ENCODE measurements around the gene THSD7A.

The THSD7A gene

DNA sequence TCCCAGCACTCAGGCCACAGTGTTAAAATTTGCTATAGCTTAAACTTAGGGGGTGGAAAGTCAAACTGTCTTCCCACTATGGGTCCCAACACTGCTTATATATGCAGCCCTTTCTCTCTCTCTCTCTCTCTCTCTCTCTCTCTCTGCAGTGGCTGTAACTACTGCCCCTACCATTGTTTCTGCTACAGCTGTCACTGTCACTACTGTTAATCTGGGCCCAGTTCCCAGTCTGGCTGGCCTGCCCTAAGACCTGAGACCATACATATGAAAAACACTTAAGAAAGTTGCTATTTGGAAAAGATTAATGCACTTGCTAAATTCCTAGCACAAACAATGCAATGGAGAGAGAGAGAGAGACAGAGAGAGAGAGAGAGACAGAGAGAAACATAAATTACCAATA, 78.6 kb downstream of the THSD7A start:
- Histone ChIP-seq H3K9ac (ENCODE audit: low read length) (no peak overlapping the region), H3K9me2 (replicated peaks; ENCODE audit: insufficient read depth, low read length) (no peaks in the 10 kb centered on the region), H3K4me3 (ENCODE audit: low read length) (no peak overlapping the region), H4K20me1 (ENCODE audit: insufficient read depth, low read length) (no peaks in the 10 kb centered on the region), H3K27ac (ENCODE audit: low read length) (no peak overlapping the region), H3K4me2 (ENCODE audit: low read depth, low read length) (no peak overlapping the region), H3K4me1 (ENCODE audit: low read length) (no peaks in the 10 kb centered on the region), H3K79me2 (ENCODE audit: low read length) (no peaks in the 10 kb centered on the region), H3K27me3 (replicated peaks; ENCODE audit: insufficient read depth, low read length) (no peaks in the 10 kb centered on the region), H2AFZ (ENCODE audit: low read length) (no peak overlapping the region), H3K36me3 (replicated peaks; ENCODE audit: insufficient read depth, low read length) (no peaks in the 10 kb centered on the region), H3F3A (ENCODE audit: insufficient read depth, low read length) (no peaks in the 10 kb centered on the region), H3K9me3 (replicated peaks; ENCODE audit: insufficient read depth, low read length) (no peaks in the 10 kb centered on the region)
- no peak for DNase-seq
- TF ChIP-seq EZH2 (optimal IDR thresholded peaks at IDR 0.05; ENCODE audit: low read depth, low read length) (no peak), EZH2phosphoT487 (IDR thresholded peaks at IDR 0.05; ENCODE audit: low read length) (no peak)
- TF ChIP-seq, protein P1, sequence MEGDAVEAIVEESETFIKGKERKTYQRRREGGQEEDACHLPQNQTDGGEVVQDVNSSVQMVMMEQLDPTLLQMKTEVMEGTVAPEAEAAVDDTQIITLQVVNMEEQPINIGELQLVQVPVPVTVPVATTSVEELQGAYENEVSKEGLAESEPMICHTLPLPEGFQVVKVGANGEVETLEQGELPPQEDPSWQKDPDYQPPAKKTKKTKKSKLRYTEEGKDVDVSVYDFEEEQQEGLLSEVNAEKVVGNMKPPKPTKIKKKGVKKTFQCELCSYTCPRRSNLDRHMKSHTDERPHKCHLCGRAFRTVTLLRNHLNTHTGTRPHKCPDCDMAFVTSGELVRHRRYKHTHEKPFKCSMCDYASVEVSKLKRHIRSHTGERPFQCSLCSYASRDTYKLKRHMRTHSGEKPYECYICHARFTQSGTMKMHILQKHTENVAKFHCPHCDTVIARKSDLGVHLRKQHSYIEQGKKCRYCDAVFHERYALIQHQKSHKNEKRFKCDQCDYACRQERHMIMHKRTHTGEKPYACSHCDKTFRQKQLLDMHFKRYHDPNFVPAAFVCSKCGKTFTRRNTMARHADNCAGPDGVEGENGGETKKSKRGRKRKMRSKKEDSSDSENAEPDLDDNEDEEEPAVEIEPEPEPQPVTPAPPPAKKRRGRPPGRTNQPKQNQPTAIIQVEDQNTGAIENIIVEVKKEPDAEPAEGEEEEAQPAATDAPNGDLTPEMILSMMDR (IDR thresholded peaks at IDR 0.05; ENCODE audit: low read length): no peak

DNA sequence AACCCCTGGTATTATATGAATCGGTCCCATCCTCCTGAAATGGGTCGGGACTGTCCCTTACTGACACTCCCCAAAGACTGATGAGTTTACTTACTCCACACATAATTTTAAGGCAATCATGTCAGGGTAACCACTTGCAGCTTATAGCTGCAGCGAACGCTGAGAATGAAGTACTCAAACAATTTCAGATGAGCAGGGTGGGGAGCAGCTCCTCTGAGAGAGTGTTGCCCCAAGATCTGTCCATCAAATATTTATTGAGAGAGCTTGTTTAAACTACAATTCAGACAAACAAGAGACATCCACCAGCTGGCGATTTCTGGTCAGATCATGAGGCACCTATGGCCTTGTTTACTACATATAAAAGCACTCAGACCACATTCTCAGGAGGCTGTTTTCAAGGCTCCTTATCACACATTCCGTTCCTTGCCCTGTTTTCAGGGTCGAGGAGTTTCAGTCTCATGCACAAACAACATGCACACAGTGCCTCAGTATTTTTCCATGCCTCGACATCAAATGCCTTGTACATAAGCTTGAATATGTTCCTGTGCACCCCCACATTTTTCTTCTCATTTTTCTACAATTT, 80.1 kb downstream of the THSD7A start:
- H2AFZ ChIP-seq (ENCODE audit: low read length): no peak overlapping the region
- H3K4me1 ChIP-seq (ENCODE audit: low read length): no peaks in the 10 kb centered on the region
- no peaks in the 10 kb centered on the region for H3K27me3 ChIP-seq (replicated peaks; ENCODE audit: insufficient read depth, low read length)
- no peak for DNase-seq
- H4K20me1 ChIP-seq (ENCODE audit: insufficient read depth, low read length): no peaks in the 10 kb centered on the region
- H3K4me2 ChIP-seq (ENCODE audit: low read depth, low read length): no peak overlapping the region
- H3K9me2 ChIP-seq (replicated peaks; ENCODE audit: insufficient read depth, low read length): no peaks in the 10 kb centered on the region
- H3K9me3 ChIP-seq (replicated peaks; ENCODE audit: insufficient read depth, low read length): no peaks in the 10 kb centered on the region
- no peak overlapping the region for H3K27ac ChIP-seq (ENCODE audit: low read length)
- no peak overlapping the region for H3K9ac ChIP-seq (ENCODE audit: low read length)
- H3K79me2 ChIP-seq (ENCODE audit: low read length): no peaks in the 10 kb centered on the region
- TF ChIP-seq, protein P1 (IDR thresholded peaks at IDR 0.05; ENCODE audit: low read length): no peak
- no peak for TF ChIP-seq EZH2 (optimal IDR thresholded peaks at IDR 0.05; ENCODE audit: low read depth, low read length)
- H3K4me3 ChIP-seq (ENCODE audit: low read length): no peak overlapping the region
- H3F3A ChIP-seq (ENCODE audit: insufficient read depth, low read length): no peaks in the 10 kb centered on the region
- no peaks in the 10 kb centered on the region for H3K36me3 ChIP-seq (replicated peaks; ENCODE audit: insufficient read depth, low read length)

- no peak overlapping the region for H3K4me2 ChIP-seq (ENCODE audit: low read depth, low read length)
- H3K9ac ChIP-seq (ENCODE audit: low read length): no peak overlapping the region
These were observed 80.7 kb downstream of the THSD7A start for GRCh38 chr7:11751315-11751714.

More at GRCh38 chr7:11751315-11751714, 80.7 kb downstream of the THSD7A start:
- TF ChIP-seq, protein P1 (IDR thresholded peaks at IDR 0.05; ENCODE audit: low read length): no peak
- TF ChIP-seq EZH2phosphoT487 (IDR thresholded peaks at IDR 0.05; ENCODE audit: low read length) (no peak), EZH2 (optimal IDR thresholded peaks at IDR 0.05; ENCODE audit: low read depth, low read length) (no peak)
- Histone ChIP-seq H4K20me1 (ENCODE audit: insufficient read depth, low read length) (no peaks in the 10 kb centered on the region), H3K9me3 (replicated peaks; ENCODE audit: insufficient read depth, low read length) (no peaks in the 10 kb centered on the region), H3K36me3 (replicated peaks; ENCODE audit: insufficient read depth, low read length) (no peaks in the 10 kb centered on the region), H3K4me1 (ENCODE audit: low read length) (no peaks in the 10 kb centered on the region), H3K4me3 (ENCODE audit: low read length) (no peak overlapping the region), H3K27ac (ENCODE audit: low read length) (no peak overlapping the region), H3K79me2 (ENCODE audit: low read length) (no peaks in the 10 kb centered on the region), H3F3A (ENCODE audit: insufficient read depth, low read length) (no peaks in the 10 kb centered on the region), H3K9me2 (replicated peaks; ENCODE audit: insufficient read depth, low read length) (no peaks in the 10 kb centered on the region), H2AFZ (ENCODE audit: low read length) (no peak overlapping the region), H3K27me3 (replicated peaks; ENCODE audit: insufficient read depth, low read length) (no peaks in the 10 kb centered on the region)
- no peak for DNase-seq
